SU-DHL-6 (cell line): Measurements from ENCODE around the gene RSPH3.

ENCODE experiments used
- H2AFZ ChIP-seq: fragments of 200-600 bp; sonication (generic); 2 replicates; pipeline ENCODE4 v1.6.1; 2014; ENCODE audit warnings: low read depth, mild to moderate bottlenecking, moderate library complexity, mixed read lengths, antibody characterized with exemption, low read length; ENCODE audit not compliant: severe bottlenecking
- H3F3A ChIP-seq: fragments of 200-600 bp; shearing (Covaris generic); 2 replicates; pipeline ENCODE4 v1.6.0; 2016; ENCODE audit warnings: antibody characterized with exemption, mild to moderate bottlenecking; ENCODE audit not compliant: insufficient read depth
- H3K27ac ChIP-seq: fragments of 200-600 bp; sonication (generic); 2 replicates; pipeline ENCODE4 v1.5.1; 2016; ENCODE audit warnings: low read depth, mild to moderate bottlenecking, low read length, moderate library complexity, mixed read lengths
- H3K27me3 ChIP-seq: fragments of 200-600 bp; sonication (generic), shearing (Covaris generic); 2 replicates; pipeline ENCODE4 v1.6.0; 2014; ENCODE audit warnings: mild to moderate bottlenecking, low read length
- H3K36me3 ChIP-seq: fragments of 200-600 bp; sonication (generic); 2 replicates; pipeline ENCODE4 v1.6.1; 2014; ENCODE audit warnings: mild to moderate bottlenecking, low read length, mixed read lengths
- H3K4me2 ChIP-seq: fragments of 300-600, 200-600 bp; shearing (Covaris generic), sonication (generic); 2 replicates; pipeline ENCODE4 v1.6.0; 2014; ENCODE audit warnings: low read length, low read depth, mild to moderate bottlenecking; ENCODE audit not compliant: poor library complexity, severe bottlenecking
- H3K4me3 ChIP-seq: fragments of 200-600 bp; sonication (generic); 2 replicates; pipeline ENCODE4 v1.5.1; 2014; ENCODE audit warnings: antibody characterized with exemption, low read length, mild to moderate bottlenecking, mixed read lengths; ENCODE audit not compliant: insufficient read depth, poor library complexity, severe bottlenecking
- H3K79me2 ChIP-seq: fragments of 200-600 bp; sonication (generic); 2 replicates; pipeline ENCODE4 v1.6.1; 2014; ENCODE audit warnings: mild to moderate bottlenecking, low read length, moderate library complexity; ENCODE audit not compliant: insufficient read depth
- H3K9ac ChIP-seq: fragments of 200-600 bp; sonication (generic); 2 replicates; pipeline ENCODE4 v1.7.0; 2014; ENCODE audit warnings: mild to moderate bottlenecking, low read length
- H3K9me2 ChIP-seq: fragments of 200-600 bp; sonication (generic); replicated peaks from 2 replicates; pipeline ENCODE4 v1.6.1; 2014; ENCODE audit warnings: low read length; ENCODE audit not compliant: insufficient read depth
- H3K9me3 ChIP-seq: fragments of 200-600 bp; sonication (generic); 2 replicates; pipeline ENCODE4 v1.6.1; 2014; ENCODE audit warnings: low read length, mixed read lengths; ENCODE audit not compliant: insufficient read depth
- H4K20me1 ChIP-seq: fragments of 200-600 bp; sonication (generic); 2 replicates; pipeline ENCODE4 v1.6.1; 2014; ENCODE audit warnings: low read depth, mild to moderate bottlenecking, antibody characterized with exemption, low read length, moderate library complexity, mixed read lengths
- EZH2phosphoT487 ChIP-seq: fragments of 200-600 bp; sonication (generic), shearing (Covaris generic); conservative IDR thresholded peaks from 2 replicates; pipeline ENCODE4 v1.6.1; 2018; ENCODE audit warnings: mild to moderate bottlenecking, antibody characterized with exemption, low read length, moderate library complexity, mixed read lengths
- TF ChIP-seq, protein P1 (sequence below): fragments of 200-600 bp; sonication (generic); IDR thresholded peaks from one replicate; pipeline ENCODE4 v1.5.1; 2017; ENCODE audit warnings: antibody characterized with exemption, mild to moderate bottlenecking, low read length, moderate library complexity; ENCODE audit not compliant: insufficient read depth, poor library complexity, severe bottlenecking

The RSPH3 gene

GRCh38 chr6:158939255-158940159 is 60.5 kb downstream of the RSPH3 start:
- Histone ChIP-seq H3K4me2 (peak overlapping the region; percentile 34), H3K9me3 (no peaks in the 10 kb centered on the region), H3K27me3 (no peaks in the 10 kb centered on the region), H3K9ac (no peak overlapping the region), H2AFZ (peak overlapping the region; percentile 21), H3K4me3 (no peak overlapping the region), H4K20me1 (no peaks in the 10 kb centered on the region), H3K36me3 (no peaks in the 10 kb centered on the region), H3K27ac (no peak overlapping the region), H3F3A (0 out of 2 replicates have a peak, but pooled peaks cover 3% of the 10 kb centered on the region), H3K79me2 (no peaks in the 10 kb centered on the region), H3K9me2 (no peaks in the 10 kb centered on the region)
- no peak for TF ChIP-seq EZH2phosphoT487
- TF ChIP-seq, protein P1, sequence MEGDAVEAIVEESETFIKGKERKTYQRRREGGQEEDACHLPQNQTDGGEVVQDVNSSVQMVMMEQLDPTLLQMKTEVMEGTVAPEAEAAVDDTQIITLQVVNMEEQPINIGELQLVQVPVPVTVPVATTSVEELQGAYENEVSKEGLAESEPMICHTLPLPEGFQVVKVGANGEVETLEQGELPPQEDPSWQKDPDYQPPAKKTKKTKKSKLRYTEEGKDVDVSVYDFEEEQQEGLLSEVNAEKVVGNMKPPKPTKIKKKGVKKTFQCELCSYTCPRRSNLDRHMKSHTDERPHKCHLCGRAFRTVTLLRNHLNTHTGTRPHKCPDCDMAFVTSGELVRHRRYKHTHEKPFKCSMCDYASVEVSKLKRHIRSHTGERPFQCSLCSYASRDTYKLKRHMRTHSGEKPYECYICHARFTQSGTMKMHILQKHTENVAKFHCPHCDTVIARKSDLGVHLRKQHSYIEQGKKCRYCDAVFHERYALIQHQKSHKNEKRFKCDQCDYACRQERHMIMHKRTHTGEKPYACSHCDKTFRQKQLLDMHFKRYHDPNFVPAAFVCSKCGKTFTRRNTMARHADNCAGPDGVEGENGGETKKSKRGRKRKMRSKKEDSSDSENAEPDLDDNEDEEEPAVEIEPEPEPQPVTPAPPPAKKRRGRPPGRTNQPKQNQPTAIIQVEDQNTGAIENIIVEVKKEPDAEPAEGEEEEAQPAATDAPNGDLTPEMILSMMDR, result no peak

- H4K20me1 ChIP-seq, result no peaks in the 10 kb centered on the region
- H3K36me3 ChIP-seq, result no peaks in the 10 kb centered on the region
- no peak overlapping the region for H3K9ac ChIP-seq
- H3K9me2 ChIP-seq, result no peaks in the 10 kb centered on the region
- TF ChIP-seq, protein P1, result no peak
- no peak for TF ChIP-seq EZH2phosphoT487
- no peaks in the 10 kb centered on the region for H3K27me3 ChIP-seq
- H3K4me2 ChIP-seq, result peak overlapping the region; percentile 34
- no peaks in the 10 kb centered on the region for H3K79me2 ChIP-seq
- H3K4me3 ChIP-seq, result no peak overlapping the region
- 0 out of 2 replicates have a peak, but pooled peaks cover 3% of the 10 kb centered on the region for H3F3A ChIP-seq
- no peaks in the 10 kb centered on the region for H3K9me3 ChIP-seq
- no peak overlapping the region for H2AFZ ChIP-seq
- H3K27ac ChIP-seq, result no peak overlapping the region
Observed at GRCh38 chr6:158938811-158939254, 61.2 kb downstream of the RSPH3 start.

- Histone ChIP-seq H3K27me3 (no peaks in the 10 kb centered on the region), H3K9me2 (no peaks in the 10 kb centered on the region), H3K9me3 (no peaks in the 10 kb centered on the region), H3K79me2 (no peaks in the 10 kb centered on the region), H3K4me2 (no peak overlapping the region), H3K9ac (no peak overlapping the region), H3K36me3 (no peaks in the 10 kb centered on the region), H4K20me1 (no peaks in the 10 kb centered on the region), H3F3A (0 out of 2 replicates have a peak, but pooled peaks cover 3% of the 10 kb centered on the region), H2AFZ (no peak overlapping the region), H3K27ac (no peak overlapping the region), H3K4me3 (no peak overlapping the region)
- TF ChIP-seq, protein P1, result no peak
- no peak for TF ChIP-seq EZH2phosphoT487
Observed at GRCh38 chr6:158938220-158938619, 61.8 kb downstream of the RSPH3 start.
